Activated CD8-positive, alpha-beta memory T cell treated with anti-CD3 and anti-CD28 coated beads for 48 hours (primary cell): ENCODE data around the gene COG4.
"Not testable (repeated sequence)": the region's sequence is repeated elsewhere in the genome, so short reads cannot be mapped to it uniquely, and the experiment has no call there.

Experiments used
- DNase-seq, 3 experiments: peaks; one replicate each; pipeline ENCODE4 v3.0.0-alpha.2; 2020; ENCODE audit warnings: low read depth in 2 of 3, low spot score in 2 of 3

Gene COG4

GRCh38 chr16:70527315-70527996 is 4.1 kb upstream of the COG4 start:
- no peak for DNase-seq

GRCh38 chr16:70526403-70526802 is 3.0 kb upstream of the COG4 start:
- no peak for DNase-seq

DNA sequence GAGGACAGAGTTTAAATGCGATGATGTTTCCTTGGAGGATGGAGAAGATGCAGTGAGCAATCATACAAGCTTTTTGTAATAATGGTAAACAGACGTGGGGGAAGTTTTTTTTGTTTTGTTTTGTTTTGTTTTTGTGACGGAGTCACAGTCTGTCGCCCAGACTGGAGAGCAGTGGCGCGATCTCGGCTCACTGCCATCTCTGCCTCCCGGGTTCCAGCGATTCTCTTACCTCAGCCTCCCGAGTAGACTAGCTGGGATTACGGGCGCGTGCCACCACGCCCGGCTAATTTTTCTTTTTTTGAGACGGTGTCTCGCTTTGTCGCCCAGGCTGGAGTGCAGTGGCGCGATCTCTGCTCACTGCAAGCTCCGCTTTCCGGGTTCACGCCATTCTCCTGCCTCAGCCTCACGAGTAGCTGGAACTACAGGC is 1.1 kb upstream of the COG4 start:
- not testable (repeated sequence) for DNase-seq

GRCh38 chr16:70523743-70524398 is 517 bp upstream of the COG4 start, which contains the start of gene SF3B3:
Gene SF3B3, plus strand, starts transcription at chr16:70523816. Its CDS starts 2,841 bp downstream, at chr16:70526657.
- peak; percentile 45 to 77 (median 45) for DNase-seq

DNA sequence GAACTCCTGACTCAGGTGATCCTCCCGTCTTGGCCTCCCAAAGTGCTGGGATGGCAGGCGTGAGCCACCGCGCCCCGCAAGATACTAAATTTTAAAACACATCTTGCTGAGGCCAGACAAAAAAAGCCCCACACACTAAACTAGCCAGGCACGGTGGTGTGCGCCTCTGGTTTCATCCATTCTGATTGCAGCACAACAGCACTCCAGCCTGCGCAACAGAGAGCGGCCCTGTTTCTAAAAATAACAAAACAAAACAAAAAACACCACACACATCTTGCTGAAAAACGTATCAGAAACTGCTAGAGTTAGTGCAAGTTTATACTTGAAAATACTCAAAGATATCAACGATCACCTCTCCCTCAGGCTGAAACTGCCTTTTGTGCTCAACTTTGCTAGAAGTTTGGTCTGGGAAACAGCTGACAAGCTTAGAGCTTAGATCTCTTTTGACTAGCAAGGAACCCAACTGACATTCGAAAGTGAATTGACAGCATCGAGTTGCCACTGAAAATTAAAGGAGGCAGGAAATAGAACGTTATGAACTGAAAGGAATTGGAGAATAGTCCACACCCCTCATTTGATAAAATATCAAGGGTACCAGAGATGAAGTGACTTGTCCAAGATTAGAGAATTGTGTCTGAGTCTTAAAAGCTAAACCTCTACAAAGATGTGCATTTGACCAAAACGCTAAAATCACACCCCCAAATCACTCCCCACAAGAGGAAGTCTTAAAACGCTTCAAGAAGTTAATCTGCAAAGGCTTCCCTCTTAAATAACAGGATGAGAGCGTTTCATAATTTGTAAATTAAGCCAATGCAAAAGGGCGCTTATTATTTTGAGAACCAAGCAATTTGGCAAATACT is 908 bp downstream of the COG4 start:
- DNase-seq = no peak

GRCh38 chr16:70520612-70521297 is 2.6 kb downstream of the COG4 start:
- no peak for DNase-seq

DNA sequence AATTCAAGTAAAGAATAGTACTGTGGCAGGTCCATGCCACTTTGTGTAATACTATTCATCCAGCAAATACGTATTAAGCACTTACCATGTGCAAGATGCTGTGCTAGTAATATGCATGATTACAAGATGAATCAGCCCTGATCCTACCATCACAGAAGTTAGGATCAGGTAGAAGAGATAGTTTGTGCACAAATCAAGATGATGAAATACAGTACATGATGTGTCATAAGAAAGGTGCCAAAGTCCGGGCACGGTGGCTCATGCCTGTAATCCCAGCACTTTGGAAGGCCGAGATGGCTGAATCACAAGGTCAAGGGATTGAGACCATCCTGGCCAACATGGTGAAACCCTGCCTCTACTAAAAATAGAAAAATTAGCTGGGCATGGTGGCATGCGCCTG is 10.9 kb downstream of the COG4 start:
- DNase-seq = no peak

DNA sequence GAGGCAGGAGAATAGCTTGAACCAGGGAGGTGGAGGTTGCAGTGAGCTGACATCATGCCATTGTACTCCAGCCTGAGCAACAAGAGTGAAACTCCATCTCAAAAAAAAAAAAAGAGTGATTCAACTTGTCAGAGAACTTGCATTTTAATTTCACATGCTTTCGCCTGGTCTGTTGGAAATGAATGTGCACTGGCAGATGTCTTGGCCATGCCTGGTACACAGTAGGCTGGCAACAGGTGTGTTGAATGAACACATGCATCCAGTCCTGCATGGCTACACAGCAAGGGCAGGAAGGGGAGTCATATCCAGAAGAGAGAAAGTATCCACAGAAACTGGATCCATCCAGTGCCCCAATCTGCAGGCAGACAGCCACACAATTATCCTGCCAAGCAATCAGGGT is 11.5 kb downstream of the COG4 start:
- no peak for DNase-seq

DNA sequence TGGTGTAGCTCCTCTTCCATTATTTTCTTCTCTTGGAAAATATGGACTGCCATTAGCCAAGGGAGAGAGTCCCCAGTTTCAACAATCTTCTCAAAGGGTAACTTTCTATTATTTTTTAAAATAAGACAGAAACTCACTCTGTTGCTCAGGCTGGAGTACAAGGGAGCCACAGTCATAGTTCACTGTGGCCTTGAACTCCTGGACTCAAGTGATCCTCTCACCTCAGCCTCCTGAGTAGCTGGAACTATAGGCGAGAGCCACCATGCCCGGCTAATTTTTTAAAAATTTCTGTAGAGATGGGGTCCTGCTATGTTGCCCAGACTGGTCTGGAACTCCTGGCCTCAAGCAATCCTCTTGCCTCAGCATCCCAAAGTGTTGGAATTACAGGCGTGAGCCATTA is 13.1 kb downstream of the COG4 start:
- DNase-seq = no peak

- no peak for DNase-seq
Measured at GRCh38 chr16:70508752-70509151, 14.6 kb downstream of the COG4 start.

- DNase-seq = no peak
Measured at GRCh38 chr16:70496513-70496912, 26.8 kb downstream of the COG4 start.

- no peak for DNase-seq
Measured at GRCh38 chr16:70495425-70496182, 27.8 kb downstream of the COG4 start.

DNA sequence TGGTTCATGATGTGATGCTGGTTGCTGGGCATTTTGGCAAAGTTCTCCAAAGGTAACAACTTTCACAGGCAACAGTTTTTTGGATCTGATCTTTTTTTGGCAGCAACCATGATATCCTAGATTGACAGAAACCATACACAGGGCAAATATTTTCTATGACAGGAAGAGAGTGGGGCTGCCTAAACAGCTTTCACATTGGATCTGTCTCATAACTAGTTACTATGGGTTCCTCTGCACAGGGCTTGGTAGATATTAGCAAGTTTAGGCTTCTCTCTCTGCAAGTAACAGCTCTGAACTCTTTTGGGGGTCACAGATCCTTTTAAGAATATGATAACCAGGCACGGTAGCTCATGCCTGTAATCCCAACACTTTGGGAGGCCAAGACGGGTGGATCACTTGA is 28.6 kb downstream of the COG4 start:
- DNase-seq = no peak

- no peak for DNase-seq
Measured at GRCh38 chr16:70494202-70494770, 29.1 kb downstream of the COG4 start.

- no peak for DNase-seq
Measured at GRCh38 chr16:70493802-70494201, 29.6 kb downstream of the COG4 start.

- no peak for DNase-seq
Measured at GRCh38 chr16:70490261-70490660, 33.1 kb downstream of the COG4 start.

DNA sequence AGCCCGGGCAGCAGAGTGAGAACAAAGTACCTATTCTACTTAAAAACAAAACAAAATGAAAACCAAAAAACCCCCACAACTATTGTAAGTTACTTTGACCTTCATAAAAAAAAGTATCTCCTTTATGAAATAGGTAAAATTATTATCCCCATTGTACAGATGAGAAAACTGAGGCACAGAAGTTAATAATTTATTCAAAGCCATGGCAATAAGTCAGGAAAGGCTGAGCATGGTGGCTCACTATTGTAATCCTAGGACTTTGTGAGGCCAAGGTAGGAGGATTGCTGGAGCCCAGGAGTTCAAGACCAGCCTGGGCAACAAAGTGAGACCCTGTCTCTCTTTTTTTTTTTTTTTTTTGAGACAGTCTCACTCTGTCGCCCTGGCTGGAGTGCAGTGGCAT is 38.5 kb downstream of the COG4 start:
- no peak for DNase-seq

- no peak for DNase-seq
Measured at GRCh38 chr16:70483426-70483825, 39.9 kb downstream of the COG4 start.

DNA sequence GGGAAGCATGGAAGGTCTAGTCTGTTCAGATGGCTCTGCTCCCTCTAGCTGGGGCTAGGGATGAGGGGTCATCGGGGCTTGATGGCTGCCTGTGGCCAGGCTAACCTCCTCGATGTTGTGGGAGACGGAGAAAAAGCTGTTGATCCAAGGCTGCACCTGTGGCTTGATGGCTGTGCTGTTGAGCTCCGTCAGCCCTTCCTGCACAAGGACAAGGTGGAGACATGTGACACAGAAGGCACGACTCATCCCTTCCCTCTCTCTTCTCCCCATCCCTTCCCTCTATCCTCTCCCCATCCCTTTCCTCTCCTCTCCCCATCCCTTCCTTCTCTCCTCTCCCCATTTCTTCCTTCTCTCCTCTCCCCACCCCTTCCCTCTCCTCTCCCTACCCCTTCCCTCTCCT is 40.7 kb downstream of the COG4 start:
- no peak for DNase-seq

- no peak for DNase-seq
Measured at GRCh38 chr16:70481929-70482536, 41.3 kb downstream of the COG4 start.
